Measurements from ENCODE around the gene GPC1.

Gene GPC1

DNA sequence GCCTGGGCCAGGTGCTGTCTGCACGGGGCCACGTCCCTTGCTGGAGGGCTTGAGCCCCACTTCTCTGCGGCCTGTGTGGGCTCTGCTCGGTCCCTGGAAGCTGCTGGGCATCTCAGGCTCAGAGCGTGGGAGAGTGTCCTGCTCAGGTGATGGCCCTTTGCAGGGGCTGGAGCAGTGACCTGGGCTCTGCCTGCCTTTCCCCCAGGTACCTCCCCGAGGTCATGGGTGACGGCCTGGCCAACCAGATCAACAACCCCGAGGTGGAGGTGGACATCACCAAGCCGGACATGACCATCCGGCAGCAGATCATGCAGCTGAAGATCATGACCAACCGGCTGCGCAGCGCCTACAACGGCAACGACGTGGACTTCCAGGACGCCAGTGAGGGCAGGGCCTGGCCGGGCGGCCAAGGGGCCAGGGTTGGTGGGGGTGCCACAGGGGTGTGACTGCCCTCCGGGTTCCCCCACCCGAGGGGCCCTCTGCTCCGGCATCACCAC is 29.9 kb downstream of the GPC1 start:
- H3K27me3 ChIP-seq, result no peaks in the 10 kb centered on the region
- H3K4me3 ChIP-seq (ENCODE audit: low read depth in 1 of 2, low read length in 1 of 2), result no peak overlapping the region
- TF ChIP-seq, protein P1, sequence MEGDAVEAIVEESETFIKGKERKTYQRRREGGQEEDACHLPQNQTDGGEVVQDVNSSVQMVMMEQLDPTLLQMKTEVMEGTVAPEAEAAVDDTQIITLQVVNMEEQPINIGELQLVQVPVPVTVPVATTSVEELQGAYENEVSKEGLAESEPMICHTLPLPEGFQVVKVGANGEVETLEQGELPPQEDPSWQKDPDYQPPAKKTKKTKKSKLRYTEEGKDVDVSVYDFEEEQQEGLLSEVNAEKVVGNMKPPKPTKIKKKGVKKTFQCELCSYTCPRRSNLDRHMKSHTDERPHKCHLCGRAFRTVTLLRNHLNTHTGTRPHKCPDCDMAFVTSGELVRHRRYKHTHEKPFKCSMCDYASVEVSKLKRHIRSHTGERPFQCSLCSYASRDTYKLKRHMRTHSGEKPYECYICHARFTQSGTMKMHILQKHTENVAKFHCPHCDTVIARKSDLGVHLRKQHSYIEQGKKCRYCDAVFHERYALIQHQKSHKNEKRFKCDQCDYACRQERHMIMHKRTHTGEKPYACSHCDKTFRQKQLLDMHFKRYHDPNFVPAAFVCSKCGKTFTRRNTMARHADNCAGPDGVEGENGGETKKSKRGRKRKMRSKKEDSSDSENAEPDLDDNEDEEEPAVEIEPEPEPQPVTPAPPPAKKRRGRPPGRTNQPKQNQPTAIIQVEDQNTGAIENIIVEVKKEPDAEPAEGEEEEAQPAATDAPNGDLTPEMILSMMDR (IDR thresholded peaks at IDR 0.05), result no peak
- no peaks in the 10 kb centered on the region for H3K4me1 ChIP-seq (ENCODE audit: control insufficient read depth in 1 of 2, insufficient read depth in 1 of 2, low read depth in 1 of 2, low read length in 1 of 2)
- no peak overlapping the region for H3K27ac ChIP-seq
- no peaks in the 10 kb centered on the region for H3K36me3 ChIP-seq
- no peaks in the 10 kb centered on the region for H3K9me3 ChIP-seq

DNA sequence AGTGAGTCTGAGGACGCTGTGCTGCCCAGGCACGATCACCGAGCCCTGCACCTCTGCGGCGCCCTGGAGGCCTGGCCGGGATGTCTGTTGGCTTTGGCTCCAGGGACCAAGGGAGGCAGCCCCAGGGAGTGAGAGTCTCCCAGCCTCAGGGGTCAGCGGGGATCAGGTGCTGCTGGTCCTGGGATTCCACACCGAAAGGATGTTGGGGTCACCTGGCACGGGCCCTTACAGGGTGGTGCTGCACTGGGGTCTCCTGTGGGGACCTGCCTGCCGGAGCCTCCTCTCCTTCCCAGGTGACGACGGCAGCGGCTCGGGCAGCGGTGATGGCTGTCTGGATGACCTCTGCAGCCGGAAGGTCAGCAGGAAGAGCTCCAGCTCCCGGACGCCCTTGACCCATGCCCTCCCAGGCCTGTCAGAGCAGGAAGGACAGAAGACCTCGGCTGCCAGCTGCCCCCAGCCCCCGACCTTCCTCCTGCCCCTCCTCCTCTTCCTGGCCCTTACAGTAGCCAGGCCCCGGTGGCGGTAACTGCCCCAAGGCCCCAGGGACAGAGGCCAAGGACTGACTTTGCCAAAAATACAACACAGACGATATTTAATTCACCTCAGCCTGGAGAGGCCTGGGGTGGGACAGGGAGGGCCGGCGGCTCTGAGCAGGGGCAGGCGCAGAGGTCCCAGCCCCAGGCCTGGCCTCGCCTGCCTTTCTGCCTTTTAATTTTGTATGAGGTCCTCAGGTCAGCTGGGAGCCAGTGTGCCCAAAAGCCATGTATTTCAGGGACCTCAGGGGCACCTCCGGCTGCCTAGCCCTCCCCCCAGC is 30.5 kb downstream of the GPC1 start:
- TF ChIP-seq, protein P1 (IDR thresholded peaks at IDR 0.05), result no peak
- no peaks in the 10 kb centered on the region for H3K4me1 ChIP-seq (ENCODE audit: control insufficient read depth in 1 of 2, insufficient read depth in 1 of 2, low read depth in 1 of 2, low read length in 1 of 2)
- H3K27me3 ChIP-seq, result no peaks in the 10 kb centered on the region
- H3K36me3 ChIP-seq, result no peaks in the 10 kb centered on the region
- no peaks in the 10 kb centered on the region for H3K9me3 ChIP-seq
- no peak overlapping the region for H3K4me3 ChIP-seq (ENCODE audit: low read depth in 1 of 2, low read length in 1 of 2)
- H3K27ac ChIP-seq, result no peak overlapping the region

DNA sequence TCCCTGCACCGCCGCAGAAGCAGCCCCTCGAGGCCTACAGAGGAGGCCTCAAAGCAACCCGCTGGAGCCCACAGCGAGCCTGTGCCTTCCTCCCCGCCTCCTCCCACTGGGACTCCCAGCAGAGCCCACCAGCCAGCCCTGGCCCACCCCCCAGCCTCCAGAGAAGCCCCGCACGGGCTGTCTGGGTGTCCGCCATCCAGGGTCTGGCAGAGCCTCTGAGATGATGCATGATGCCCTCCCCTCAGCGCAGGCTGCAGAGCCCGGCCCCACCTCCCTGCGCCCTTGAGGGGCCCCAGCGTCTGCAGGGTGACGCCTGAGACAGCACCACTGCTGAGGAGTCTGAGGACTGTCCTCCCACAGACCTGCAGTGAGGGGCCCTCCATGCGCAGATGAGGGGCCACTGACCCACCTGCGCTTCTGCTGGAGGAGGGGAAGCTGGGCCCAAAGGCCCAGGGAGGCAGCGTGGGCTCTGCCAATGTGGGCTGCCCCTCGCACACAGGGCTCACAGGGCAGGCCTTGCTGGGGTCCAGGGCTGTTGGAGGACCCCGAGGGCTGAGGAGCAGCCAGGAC is 31.2 kb downstream of the GPC1 start:
- H3K4me1 ChIP-seq (ENCODE audit: control insufficient read depth in 1 of 2, insufficient read depth in 1 of 2, low read depth in 1 of 2, low read length in 1 of 2), result no peaks in the 10 kb centered on the region
- no peaks in the 10 kb centered on the region for H3K27me3 ChIP-seq
- no peaks in the 10 kb centered on the region for H3K36me3 ChIP-seq
- H3K27ac ChIP-seq, result no peak overlapping the region
- H3K9me3 ChIP-seq, result no peaks in the 10 kb centered on the region
- H3K4me3 ChIP-seq (ENCODE audit: low read depth in 1 of 2, low read length in 1 of 2), result no peak overlapping the region
- TF ChIP-seq, protein P1 (IDR thresholded peaks at IDR 0.05), result no peak

DNA sequence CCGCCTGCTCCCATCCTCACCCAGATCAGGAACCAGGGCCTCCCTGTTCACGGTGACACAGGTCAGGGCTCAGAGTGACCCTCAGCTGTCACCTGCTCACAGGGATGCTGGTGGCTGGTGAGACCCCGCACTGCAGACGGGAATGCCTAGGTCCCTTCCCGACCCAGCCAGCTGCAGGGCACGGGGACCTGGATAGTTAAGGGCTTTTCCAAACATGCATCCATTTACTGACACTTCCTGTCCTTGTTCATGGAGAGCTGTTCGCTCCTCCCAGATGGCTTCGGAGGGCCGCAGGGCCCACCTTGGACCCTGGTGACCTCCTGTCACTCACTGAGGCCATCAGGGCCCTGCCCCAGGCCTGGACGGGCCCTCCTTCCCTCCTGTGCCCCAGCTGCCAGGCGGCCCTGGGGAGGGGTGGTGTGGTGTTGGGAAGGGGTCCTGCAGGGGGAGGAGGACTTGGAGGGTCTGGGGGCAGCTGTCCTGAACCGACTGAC is 31.7 kb downstream of the GPC1 start:
- Histone ChIP-seq H3K27me3 (no peaks in the 10 kb centered on the region), H3K9me3 (no peaks in the 10 kb centered on the region), H3K4me3 (ENCODE audit: low read depth in 1 of 2, low read length in 1 of 2) (no peak overlapping the region), H3K27ac (no peak overlapping the region), H3K4me1 (ENCODE audit: control insufficient read depth in 1 of 2, insufficient read depth in 1 of 2, low read depth in 1 of 2, low read length in 1 of 2) (no peaks in the 10 kb centered on the region), H3K36me3 (no peaks in the 10 kb centered on the region)
- TF ChIP-seq, protein P1 (IDR thresholded peaks at IDR 0.05), result no peak

DNA sequence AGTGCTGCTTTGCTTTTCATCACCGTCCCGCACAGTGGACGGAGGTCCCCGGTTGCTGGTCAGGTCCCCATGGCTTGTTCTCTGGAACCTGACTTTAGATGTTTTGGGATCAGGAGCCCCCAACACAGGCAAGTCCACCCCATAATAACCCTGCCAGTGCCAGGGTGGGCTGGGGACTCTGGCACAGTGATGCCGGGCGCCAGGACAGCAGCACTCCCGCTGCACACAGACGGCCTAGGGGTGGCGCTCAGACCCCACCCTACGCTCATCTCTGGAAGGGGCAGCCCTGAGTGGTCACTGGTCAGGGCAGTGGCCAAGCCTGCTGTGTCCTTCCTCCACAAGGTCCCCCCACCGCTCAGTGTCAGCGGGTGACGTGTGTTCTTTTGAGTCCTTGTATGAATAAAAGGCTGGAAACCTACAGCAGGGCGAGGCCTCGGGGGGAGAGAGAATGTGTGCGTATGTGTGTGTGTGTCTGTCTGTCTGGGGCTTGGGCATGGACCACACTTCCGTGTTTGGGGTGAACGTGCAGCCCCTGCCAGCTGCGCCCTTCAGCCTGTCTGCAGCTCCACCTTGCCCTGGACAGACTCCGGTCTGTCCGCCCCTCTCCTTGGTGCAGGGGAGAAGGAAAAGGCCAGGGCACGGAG is 32.3 kb downstream of the GPC1 start:
- Histone ChIP-seq H3K9me3 (no peaks in the 10 kb centered on the region), H3K36me3 (no peaks in the 10 kb centered on the region), H3K27me3 (no peaks in the 10 kb centered on the region), H3K4me1 (ENCODE audit: control insufficient read depth in 1 of 2, insufficient read depth in 1 of 2, low read depth in 1 of 2, low read length in 1 of 2) (no peaks in the 10 kb centered on the region), H3K27ac (no peak overlapping the region), H3K4me3 (ENCODE audit: low read depth in 1 of 2, low read length in 1 of 2) (no peak overlapping the region)
- TF ChIP-seq, protein P1 (IDR thresholded peaks at IDR 0.05), result no peak
